ENCODE data around the gene ERH. TPM values are rescaled to one million over a fixed set of nuclear protein-coding genes. Genes with fewer than 3 reads are reported as not detected.
"Not testable (repeated sequence)": the region's sequence is repeated elsewhere in the genome, so short reads cannot be mapped to it uniquely, and the experiment has no call there.

The ERH gene
- total and polyA plus RNA-seq, 8 donors = 134 to 309 (median 279) TPM

GRCh38 chr14:69392481-69392880, 5.6 kb downstream of the ERH start:
- Histone ChIP-seq H3K36me3 (peaks cover 0 to 85% of the 10 kb centered on the region in 2 donors), H3K4me1 (peaks cover 6 to 44% of the 10 kb centered on the region in 2 donors), H3K4me3 (no peak overlapping the region), H3K27me3 (no peaks in the 10 kb centered on the region), H3K9me3 (no peaks in the 10 kb centered on the region), H3K27ac (no peak overlapping the region)
- TF ChIP-seq, protein P1, sequence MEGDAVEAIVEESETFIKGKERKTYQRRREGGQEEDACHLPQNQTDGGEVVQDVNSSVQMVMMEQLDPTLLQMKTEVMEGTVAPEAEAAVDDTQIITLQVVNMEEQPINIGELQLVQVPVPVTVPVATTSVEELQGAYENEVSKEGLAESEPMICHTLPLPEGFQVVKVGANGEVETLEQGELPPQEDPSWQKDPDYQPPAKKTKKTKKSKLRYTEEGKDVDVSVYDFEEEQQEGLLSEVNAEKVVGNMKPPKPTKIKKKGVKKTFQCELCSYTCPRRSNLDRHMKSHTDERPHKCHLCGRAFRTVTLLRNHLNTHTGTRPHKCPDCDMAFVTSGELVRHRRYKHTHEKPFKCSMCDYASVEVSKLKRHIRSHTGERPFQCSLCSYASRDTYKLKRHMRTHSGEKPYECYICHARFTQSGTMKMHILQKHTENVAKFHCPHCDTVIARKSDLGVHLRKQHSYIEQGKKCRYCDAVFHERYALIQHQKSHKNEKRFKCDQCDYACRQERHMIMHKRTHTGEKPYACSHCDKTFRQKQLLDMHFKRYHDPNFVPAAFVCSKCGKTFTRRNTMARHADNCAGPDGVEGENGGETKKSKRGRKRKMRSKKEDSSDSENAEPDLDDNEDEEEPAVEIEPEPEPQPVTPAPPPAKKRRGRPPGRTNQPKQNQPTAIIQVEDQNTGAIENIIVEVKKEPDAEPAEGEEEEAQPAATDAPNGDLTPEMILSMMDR (IDR thresholded peaks at IDR 0.05) = no peak
- DNase-seq (no peak), ATAC-seq (no peak)
- intact Hi-C loops (cut with DNase I) = no loop called here

DNA sequence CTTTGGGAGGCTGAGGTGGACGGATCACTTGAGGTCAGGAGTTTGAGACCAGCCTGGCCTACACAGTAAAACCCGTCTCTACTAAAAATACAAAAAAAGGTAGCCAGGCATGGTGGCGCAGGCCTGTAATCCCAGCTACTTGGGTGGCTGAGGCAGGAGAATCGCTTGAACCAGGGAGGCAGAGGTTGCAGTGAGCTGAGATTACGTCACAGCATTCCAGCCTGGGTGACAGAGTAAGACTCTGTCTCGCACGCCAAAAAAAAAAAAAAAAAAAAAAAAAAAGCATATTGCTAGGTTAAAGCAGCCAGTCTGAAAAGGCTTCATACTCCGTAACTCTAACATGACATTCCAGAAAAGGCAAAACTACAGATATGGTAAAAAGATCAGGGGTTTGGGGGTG, 6.7 kb downstream of the ERH start:
- H3K27ac ChIP-seq; H3K9me3 ChIP-seq; DNase-seq; H3K4me3 ChIP-seq; intact Hi-C loops (cut with DNase I); H3K27me3 ChIP-seq; ATAC-seq: not testable (repeated sequence)
- Histone ChIP-seq H3K4me1 (peaks cover 0 to 38% of the 10 kb centered on the region in 2 donors), H3K36me3 (peaks cover 0 to 96% of the 10 kb centered on the region in 2 donors)

DNA sequence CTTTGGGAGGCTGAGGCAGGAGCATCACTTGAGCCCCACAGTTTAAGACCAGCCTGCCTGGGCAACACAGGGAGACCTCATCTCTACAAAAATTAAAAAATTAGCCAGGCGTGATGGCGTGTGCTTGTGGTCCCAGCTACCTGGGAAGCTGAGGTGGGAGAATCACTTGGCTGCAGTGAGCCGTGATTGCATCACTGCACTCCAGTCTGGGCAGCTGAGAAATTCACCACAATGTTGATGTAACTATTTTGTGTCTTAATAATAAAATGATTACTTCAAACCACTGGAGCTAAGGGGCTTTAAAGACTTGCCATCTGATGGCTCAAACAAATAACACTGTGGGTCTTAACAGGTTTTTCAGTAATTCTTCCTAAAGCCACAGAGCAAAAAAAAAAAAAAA, 10.8 kb downstream of the ERH start:
- Histone ChIP-seq H3K4me3 (no peak overlapping the region), H3K27me3 (no peaks in the 10 kb centered on the region), H3K36me3 (peaks cover 0 to 88% of the 10 kb centered on the region in 2 donors), H3K4me1 (peaks cover 0 to 21% of the 10 kb centered on the region in 2 donors), H3K27ac (no peak overlapping the region), H3K9me3 (no peaks in the 10 kb centered on the region)
- TF ChIP-seq, protein P1 (IDR thresholded peaks at IDR 0.05) = no peak
- ATAC-seq (no peak), DNase-seq (no peak)
- intact Hi-C loops (cut with DNase I) = no loop called here

GRCh38 chr14:69378274-69378673, 19.8 kb downstream of the ERH start:
- no peak for DNase-seq
- no peaks in the 10 kb centered on the region for H3K27me3 ChIP-seq
- peaks cover 0 to 4% of the 10 kb centered on the region in 2 donors for H3K9me3 ChIP-seq
- intact Hi-C loops (cut with DNase I) = no loop called here
- TF ChIP-seq, protein P1 (IDR thresholded peaks at IDR 0.05) = no peak
- no peak overlapping the region for H3K4me3 ChIP-seq
- H3K27ac ChIP-seq = no peak overlapping the region
- peaks cover 0 to 7% of the 10 kb centered on the region in 2 donors for H3K4me1 ChIP-seq
- ATAC-seq = no peak
- peaks cover 0 to 67% of the 10 kb centered on the region in 2 donors for H3K36me3 ChIP-seq

DNA sequence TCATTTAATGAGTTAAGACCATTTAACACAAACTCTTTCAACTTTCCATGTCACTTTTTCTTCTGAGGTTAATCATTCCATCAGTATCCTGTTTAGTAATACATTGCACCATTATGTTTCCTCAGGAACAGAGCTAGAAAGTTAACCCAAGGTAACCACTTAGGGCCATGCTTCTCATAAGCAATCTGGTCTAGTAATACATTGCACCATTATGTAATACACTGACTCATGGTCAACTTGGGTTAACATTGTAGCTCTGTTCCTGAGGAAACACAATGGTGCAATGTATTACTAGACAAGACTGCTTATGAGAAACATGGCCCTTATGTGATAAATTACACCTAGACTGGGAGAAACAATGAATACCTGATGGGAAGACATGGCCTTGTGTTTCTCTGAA, 21.7 kb downstream of the ERH start:
- Histone ChIP-seq H3K27ac (peak overlapping the region in 1 of 2 donors; percentile 59), H3K27me3 (no peaks in the 10 kb centered on the region), H3K9me3 (peaks cover 0 to 4% of the 10 kb centered on the region in 2 donors), H3K4me1 (peaks cover 0 to 7% of the 10 kb centered on the region in 2 donors), H3K36me3 (peaks cover 0 to 53% of the 10 kb centered on the region in 2 donors), H3K4me3 (no peak overlapping the region)
- peak; percentile 41 for ATAC-seq
- TF ChIP-seq, protein P1 (IDR thresholded peaks at IDR 0.05) = no peak
- no peak for DNase-seq
- intact Hi-C loops (cut with DNase I) = no loop called here

DNA sequence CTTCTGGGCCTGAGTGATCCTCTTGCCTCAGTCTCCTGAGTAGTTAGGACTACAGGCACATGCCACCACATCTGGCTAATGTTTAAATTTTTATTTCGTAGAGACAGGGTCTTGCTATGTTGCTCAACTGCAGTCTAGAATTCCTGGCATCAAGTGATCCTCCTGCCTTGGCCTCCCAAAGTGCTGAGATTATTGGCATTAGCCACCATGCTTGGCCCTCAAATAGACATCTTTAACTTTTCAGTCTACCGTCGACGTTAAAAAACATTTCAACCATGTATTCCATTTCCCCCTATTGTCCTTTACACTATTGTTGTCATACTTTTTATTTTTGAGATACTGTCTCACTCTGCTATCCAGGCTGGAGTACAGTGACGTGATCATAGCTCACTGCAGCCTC, 22.4 kb downstream of the ERH start:
- no peaks in the 10 kb centered on the region for H3K27me3 ChIP-seq
- H3K27ac ChIP-seq = no peak overlapping the region
- H3K4me1 ChIP-seq = peaks cover 0 to 7% of the 10 kb centered on the region in 2 donors
- ATAC-seq = no peak
- H3K4me3 ChIP-seq = no peak overlapping the region
- peaks cover 0 to 50% of the 10 kb centered on the region in 2 donors for H3K36me3 ChIP-seq
- TF ChIP-seq, protein P1 (IDR thresholded peaks at IDR 0.05) = no peak
- DNase-seq = no peak
- peaks cover 0 to 4% of the 10 kb centered on the region in 2 donors for H3K9me3 ChIP-seq
- intact Hi-C loops (cut with DNase I) = no loop called here

All from left lung (tissue), 10 donors.